ENCODE results near the gene CDH2. TPM values are rescaled to one million over a fixed set of nuclear protein-coding genes. Genes with fewer than 3 reads are reported as not detected.

CDH2 gene
- polyA plus RNA-seq, 1 donor from 2014 or later, result 199 TPM

DNA sequence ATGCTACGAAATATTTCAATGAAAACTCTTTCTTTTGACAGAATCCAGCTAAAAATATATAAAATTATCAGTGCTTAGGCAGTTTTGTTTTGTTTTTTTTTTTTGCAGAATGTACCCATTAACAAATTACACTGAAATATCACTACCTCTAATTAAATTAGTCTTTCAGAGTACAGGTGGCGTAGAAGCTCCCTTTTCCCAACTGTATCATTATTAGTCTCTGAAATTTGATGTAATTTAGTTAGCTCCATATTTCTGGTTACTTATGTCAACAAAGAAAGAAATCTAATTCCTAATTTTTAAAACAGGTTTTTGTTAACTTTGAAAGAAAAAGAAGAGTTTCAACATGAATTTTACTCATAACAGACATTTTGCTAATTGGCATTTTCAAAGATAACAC, 149.2 kb downstream of the CDH2 start:
- H3K79me2 ChIP-seq (replicated peaks; ENCODE audit: insufficient read depth, low read length), result peaks cover 96% of the 10 kb centered on the region

DNA sequence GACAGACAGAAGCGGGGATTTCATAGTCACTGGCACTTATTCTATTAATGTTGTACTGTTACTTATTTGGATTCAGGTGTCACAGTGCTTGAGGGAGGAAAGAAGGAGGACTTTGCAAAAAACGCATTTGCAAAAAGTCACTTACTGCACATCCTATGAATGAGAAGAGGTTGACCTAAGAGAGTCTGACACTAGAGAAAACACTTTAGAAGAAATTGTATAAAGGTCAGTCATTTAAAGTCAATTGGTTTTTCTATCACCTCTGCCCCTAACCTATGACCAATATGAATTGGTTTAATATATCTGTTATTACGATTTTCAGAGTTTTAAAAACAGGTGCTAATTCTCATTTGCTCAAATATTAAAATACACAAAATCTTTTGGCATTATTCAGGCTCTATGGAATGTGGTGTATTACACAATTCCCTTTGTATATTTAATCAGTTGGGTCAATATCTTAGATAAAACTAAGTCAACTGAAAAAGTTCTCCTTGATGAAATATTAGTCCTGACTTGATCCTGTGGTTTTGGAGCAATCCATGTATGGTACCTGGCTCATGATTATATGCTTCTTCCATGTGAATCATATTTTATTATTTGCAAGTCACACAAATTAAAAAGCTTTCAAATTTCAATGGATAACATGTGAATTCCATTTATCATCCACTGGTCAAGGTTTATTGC, 157.4 kb downstream of the CDH2 start:
- Histone ChIP-seq H3K9me2 (ENCODE audit: insufficient read depth, low read length) (no peaks in the 10 kb centered on the region), H3K9ac (ENCODE audit: low read length) (no peak overlapping the region), H3K9me3 (ENCODE audit: low read length) (no peaks in the 10 kb centered on the region), H3K79me2 (replicated peaks; ENCODE audit: insufficient read depth, low read length) (peaks cover 85% of the 10 kb centered on the region), H3F3A (ENCODE audit: insufficient read depth, low read length, poor library complexity, severe bottlenecking) (no peaks in the 10 kb centered on the region), H4K20me1 (ENCODE audit: insufficient read depth) (no peaks in the 10 kb centered on the region), H2AFZ (ENCODE audit: low read depth, low read length) (no peak overlapping the region), H3K36me3 (ENCODE audit: insufficient read depth, low read length) (no peaks in the 10 kb centered on the region), H3K4me2 (ENCODE audit: low read length) (no peak overlapping the region), H3K27me3 (ENCODE audit: insufficient read depth, low read depth, low read length) (no peaks in the 10 kb centered on the region), H3K4me3 (ENCODE audit: low read length) (no peak overlapping the region), H3K27ac (ENCODE audit: low read length) (no peak overlapping the region)
- TF ChIP-seq POLR2AphosphoS5 (IDR thresholded peaks at IDR 0.05), result no peak
- no peak for TF ChIP-seq EP300 (conservative IDR thresholded peaks at IDR 0.05; ENCODE audit: poor library complexity, severe bottlenecking)

More for the DNA sequence above, 149.2 kb downstream of the CDH2 start:
- no peak overlapping the region for H3K4me2 ChIP-seq (ENCODE audit: low read length)
- no peaks in the 10 kb centered on the region for H4K20me1 ChIP-seq (ENCODE audit: insufficient read depth)
- no peaks in the 10 kb centered on the region for H3F3A ChIP-seq (ENCODE audit: insufficient read depth, low read length, poor library complexity, severe bottlenecking)
- H3K27ac ChIP-seq (ENCODE audit: low read length), result no peak overlapping the region
- H2AFZ ChIP-seq (ENCODE audit: low read depth, low read length), result no peak overlapping the region
- no peak for TF ChIP-seq EP300 (conservative IDR thresholded peaks at IDR 0.05; ENCODE audit: poor library complexity, severe bottlenecking)
- TF ChIP-seq, protein P1, sequence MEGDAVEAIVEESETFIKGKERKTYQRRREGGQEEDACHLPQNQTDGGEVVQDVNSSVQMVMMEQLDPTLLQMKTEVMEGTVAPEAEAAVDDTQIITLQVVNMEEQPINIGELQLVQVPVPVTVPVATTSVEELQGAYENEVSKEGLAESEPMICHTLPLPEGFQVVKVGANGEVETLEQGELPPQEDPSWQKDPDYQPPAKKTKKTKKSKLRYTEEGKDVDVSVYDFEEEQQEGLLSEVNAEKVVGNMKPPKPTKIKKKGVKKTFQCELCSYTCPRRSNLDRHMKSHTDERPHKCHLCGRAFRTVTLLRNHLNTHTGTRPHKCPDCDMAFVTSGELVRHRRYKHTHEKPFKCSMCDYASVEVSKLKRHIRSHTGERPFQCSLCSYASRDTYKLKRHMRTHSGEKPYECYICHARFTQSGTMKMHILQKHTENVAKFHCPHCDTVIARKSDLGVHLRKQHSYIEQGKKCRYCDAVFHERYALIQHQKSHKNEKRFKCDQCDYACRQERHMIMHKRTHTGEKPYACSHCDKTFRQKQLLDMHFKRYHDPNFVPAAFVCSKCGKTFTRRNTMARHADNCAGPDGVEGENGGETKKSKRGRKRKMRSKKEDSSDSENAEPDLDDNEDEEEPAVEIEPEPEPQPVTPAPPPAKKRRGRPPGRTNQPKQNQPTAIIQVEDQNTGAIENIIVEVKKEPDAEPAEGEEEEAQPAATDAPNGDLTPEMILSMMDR (IDR thresholded peaks at IDR 0.05; ENCODE audit: poor library complexity, severe bottlenecking), result no peak
- no peak for TF ChIP-seq EZH2 (IDR thresholded peaks at IDR 0.05; ENCODE audit: borderline replicate concordance, insufficient read depth, low read length, poor library complexity, severe bottlenecking)
- TF ChIP-seq, protein P2, sequence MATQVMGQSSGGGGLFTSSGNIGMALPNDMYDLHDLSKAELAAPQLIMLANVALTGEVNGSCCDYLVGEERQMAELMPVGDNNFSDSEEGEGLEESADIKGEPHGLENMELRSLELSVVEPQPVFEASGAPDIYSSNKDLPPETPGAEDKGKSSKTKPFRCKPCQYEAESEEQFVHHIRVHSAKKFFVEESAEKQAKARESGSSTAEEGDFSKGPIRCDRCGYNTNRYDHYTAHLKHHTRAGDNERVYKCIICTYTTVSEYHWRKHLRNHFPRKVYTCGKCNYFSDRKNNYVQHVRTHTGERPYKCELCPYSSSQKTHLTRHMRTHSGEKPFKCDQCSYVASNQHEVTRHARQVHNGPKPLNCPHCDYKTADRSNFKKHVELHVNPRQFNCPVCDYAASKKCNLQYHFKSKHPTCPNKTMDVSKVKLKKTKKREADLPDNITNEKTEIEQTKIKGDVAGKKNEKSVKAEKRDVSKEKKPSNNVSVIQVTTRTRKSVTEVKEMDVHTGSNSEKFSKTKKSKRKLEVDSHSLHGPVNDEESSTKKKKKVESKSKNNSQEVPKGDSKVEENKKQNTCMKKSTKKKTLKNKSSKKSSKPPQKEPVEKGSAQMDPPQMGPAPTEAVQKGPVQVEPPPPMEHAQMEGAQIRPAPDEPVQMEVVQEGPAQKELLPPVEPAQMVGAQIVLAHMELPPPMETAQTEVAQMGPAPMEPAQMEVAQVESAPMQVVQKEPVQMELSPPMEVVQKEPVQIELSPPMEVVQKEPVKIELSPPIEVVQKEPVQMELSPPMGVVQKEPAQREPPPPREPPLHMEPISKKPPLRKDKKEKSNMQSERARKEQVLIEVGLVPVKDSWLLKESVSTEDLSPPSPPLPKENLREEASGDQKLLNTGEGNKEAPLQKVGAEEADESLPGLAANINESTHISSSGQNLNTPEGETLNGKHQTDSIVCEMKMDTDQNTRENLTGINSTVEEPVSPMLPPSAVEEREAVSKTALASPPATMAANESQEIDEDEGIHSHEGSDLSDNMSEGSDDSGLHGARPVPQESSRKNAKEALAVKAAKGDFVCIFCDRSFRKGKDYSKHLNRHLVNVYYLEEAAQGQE (IDR thresholded peaks at IDR 0.05; ENCODE audit: borderline replicate concordance), result no peak
- H3K9ac ChIP-seq (ENCODE audit: low read length), result no peak overlapping the region
- H3K4me3 ChIP-seq (ENCODE audit: low read length), result no peak overlapping the region
- H3K27me3 ChIP-seq (ENCODE audit: insufficient read depth, low read depth, low read length), result no peaks in the 10 kb centered on the region
- H3K36me3 ChIP-seq (ENCODE audit: insufficient read depth, low read length), result no peaks in the 10 kb centered on the region
- no peaks in the 10 kb centered on the region for H3K9me2 ChIP-seq (ENCODE audit: insufficient read depth, low read length)
- H3K9me3 ChIP-seq (ENCODE audit: low read length), result no peaks in the 10 kb centered on the region

DNA sequence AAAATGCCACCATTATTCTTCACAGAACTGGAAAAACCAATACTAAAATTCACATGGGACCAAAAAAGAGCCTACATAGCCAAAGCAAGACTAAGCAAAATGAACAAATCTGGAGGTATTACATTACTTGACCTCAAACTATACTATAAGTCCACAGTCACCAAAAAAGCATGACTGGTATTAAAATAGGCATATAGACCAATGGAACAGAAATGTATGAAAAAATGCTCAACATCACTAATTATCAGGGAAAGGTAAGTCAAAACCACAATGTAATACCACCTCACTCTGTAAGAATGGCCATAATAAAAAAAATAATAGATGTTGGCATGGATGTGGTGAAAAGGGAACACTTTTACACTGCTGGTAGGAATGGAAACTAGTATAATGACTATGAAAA, 158.6 kb downstream of the CDH2 start:
- Histone ChIP-seq H2AFZ (ENCODE audit: low read depth, low read length) (no peak overlapping the region), H4K20me1 (ENCODE audit: insufficient read depth) (no peaks in the 10 kb centered on the region), H3K27ac (ENCODE audit: low read length) (no peak overlapping the region), H3K4me3 (ENCODE audit: low read length) (no peak overlapping the region), H3F3A (ENCODE audit: insufficient read depth, low read length, poor library complexity, severe bottlenecking) (no peaks in the 10 kb centered on the region), H3K9me2 (ENCODE audit: insufficient read depth, low read length) (no peaks in the 10 kb centered on the region), H3K9ac (ENCODE audit: low read length) (no peak overlapping the region), H3K9me3 (ENCODE audit: low read length) (no peaks in the 10 kb centered on the region), H3K4me2 (ENCODE audit: low read length) (no peak overlapping the region), H3K36me3 (ENCODE audit: insufficient read depth, low read length) (no peaks in the 10 kb centered on the region), H3K79me2 (replicated peaks; ENCODE audit: insufficient read depth, low read length) (peaks cover 87% of the 10 kb centered on the region), H3K27me3 (ENCODE audit: insufficient read depth, low read depth, low read length) (no peaks in the 10 kb centered on the region)
- TF ChIP-seq TAF1 (IDR thresholded peaks at IDR 0.05; ENCODE audit: low read depth) (no peak), POLR2AphosphoS5 (IDR thresholded peaks at IDR 0.05) (no peak)
- TF ChIP-seq, protein P2 (IDR thresholded peaks at IDR 0.05; ENCODE audit: borderline replicate concordance), result no peak
